ENCODE measurements around the gene TMEM52. TPM values are rescaled to one million over a fixed set of nuclear protein-coding genes. Genes with fewer than 3 reads are reported as not detected.

The TMEM52 gene
- total and polyA plus RNA-seq, 2 experiments from 2014 or later = 0.40 TPM; not detected in 1

DNA sequence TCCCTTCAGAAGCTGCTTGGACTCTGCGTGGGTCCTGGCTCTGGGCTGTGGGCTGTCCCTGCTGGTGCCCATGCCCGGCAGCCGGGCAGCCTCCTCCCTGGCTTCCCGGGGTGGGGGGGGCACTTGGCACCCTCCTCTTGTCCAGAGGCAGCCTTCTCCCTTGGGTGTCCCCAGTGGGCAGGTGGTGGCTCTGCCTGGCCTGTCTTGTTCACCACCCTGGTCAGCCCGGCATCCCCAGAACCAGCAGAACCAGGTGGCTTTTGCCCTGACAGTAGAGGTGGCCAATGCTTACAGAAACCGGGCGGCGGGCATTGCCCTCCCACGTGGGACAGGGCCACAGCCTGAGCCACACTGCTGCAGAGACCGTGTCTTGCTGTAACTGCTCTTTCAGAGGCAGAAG lies 46.5 kb upstream of the TMEM52 start:
- H3K36me3 ChIP-seq (ENCODE audit: low read depth) = no peaks in the 10 kb centered on the region
- H3K27me3 ChIP-seq (replicated peaks; ENCODE audit: insufficient read depth) = peaks cover 34% of the 10 kb centered on the region
- H3F3A ChIP-seq (ENCODE audit: insufficient read depth) = no peaks in the 10 kb centered on the region
- DNase-seq = no peak
- no peaks in the 10 kb centered on the region for H4K20me1 ChIP-seq (ENCODE audit: insufficient read depth)
- no peaks in the 10 kb centered on the region for H3K9me3 ChIP-seq (ENCODE audit: low read depth)
- no peak overlapping the region for H2AFZ ChIP-seq
- H3K27ac ChIP-seq = no peak overlapping the region
- no peak for TF ChIP-seq EZH2 (IDR thresholded peaks at IDR 0.05; ENCODE audit: insufficient read depth, poor library complexity, severe bottlenecking)
- TF ChIP-seq EZH2phosphoT487 (IDR thresholded peaks at IDR 0.05; ENCODE audit: insufficient read depth, low read depth) = no peak
- no peaks in the 10 kb centered on the region for H3K9me2 ChIP-seq (ENCODE audit: insufficient read depth)
- no peak overlapping the region for H3K4me3 ChIP-seq
- H3K9ac ChIP-seq = no peak overlapping the region
- no peak overlapping the region for H3K4me2 ChIP-seq (ENCODE audit: unreplicated experiment)
- no peaks in the 10 kb centered on the region for H3K79me2 ChIP-seq (ENCODE audit: insufficient read depth)
- WGBS, 2 experiments (ENCODE audit: low coverage in 1 of 2, low lambda C conversion rate in 2 of 2, missing lambda C conversion rate in 2 of 2) = 41 to 52% methylated on average over 8 to 10 of the region's 10 CpGs
- in situ Hi-C loops (cut with MboI) = no loop called here
- no peaks in the 10 kb centered on the region for H3K4me1 ChIP-seq (ENCODE audit: insufficient read depth)

DNA sequence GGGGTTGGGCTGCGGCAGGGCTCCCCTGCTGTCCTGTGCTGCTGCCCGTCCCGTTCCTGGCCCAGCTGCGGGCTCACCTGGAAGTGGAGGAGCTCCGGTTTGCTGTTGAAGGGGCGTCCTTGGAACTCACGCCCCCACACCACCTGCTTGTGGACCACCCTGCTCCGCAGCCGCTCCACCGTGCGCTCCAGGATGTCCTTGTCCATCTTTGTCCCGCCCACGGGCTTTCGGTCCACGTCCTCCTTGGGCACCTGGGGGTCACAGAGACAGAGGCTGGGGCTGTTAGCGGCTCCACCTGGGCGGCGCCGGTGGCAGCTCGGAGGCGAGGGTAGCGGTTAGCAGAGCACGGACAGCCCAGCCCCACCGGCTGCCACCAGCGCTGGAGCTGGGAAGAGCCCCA lies 45.7 kb upstream of the TMEM52 start:
- Histone ChIP-seq H3K9me3 (ENCODE audit: low read depth) (no peaks in the 10 kb centered on the region), H3K27ac (no peak overlapping the region), H3K9me2 (ENCODE audit: insufficient read depth) (no peaks in the 10 kb centered on the region), H4K20me1 (ENCODE audit: insufficient read depth) (no peaks in the 10 kb centered on the region), H3K4me1 (ENCODE audit: insufficient read depth) (no peaks in the 10 kb centered on the region), H2AFZ (no peak overlapping the region), H3F3A (ENCODE audit: insufficient read depth) (no peaks in the 10 kb centered on the region), H3K27me3 (replicated peaks; ENCODE audit: insufficient read depth) (peaks cover 35% of the 10 kb centered on the region), H3K79me2 (ENCODE audit: insufficient read depth) (no peaks in the 10 kb centered on the region), H3K4me3 (no peak overlapping the region), H3K9ac (no peak overlapping the region), H3K4me2 (ENCODE audit: unreplicated experiment) (no peak overlapping the region), H3K36me3 (ENCODE audit: low read depth) (no peaks in the 10 kb centered on the region)
- no peak for DNase-seq
- TF ChIP-seq EZH2phosphoT487 (IDR thresholded peaks at IDR 0.05; ENCODE audit: insufficient read depth, low read depth) (no peak), EZH2 (IDR thresholded peaks at IDR 0.05; ENCODE audit: insufficient read depth, poor library complexity, severe bottlenecking) (no peak)
- in situ Hi-C loops (cut with MboI) = no loop called here
- WGBS, 2 experiments (ENCODE audit: low coverage in 1 of 2, low lambda C conversion rate in 2 of 2, missing lambda C conversion rate in 2 of 2) = 79 to 80% methylated on average over 23 to 25 of the region's 25 CpGs

DNA sequence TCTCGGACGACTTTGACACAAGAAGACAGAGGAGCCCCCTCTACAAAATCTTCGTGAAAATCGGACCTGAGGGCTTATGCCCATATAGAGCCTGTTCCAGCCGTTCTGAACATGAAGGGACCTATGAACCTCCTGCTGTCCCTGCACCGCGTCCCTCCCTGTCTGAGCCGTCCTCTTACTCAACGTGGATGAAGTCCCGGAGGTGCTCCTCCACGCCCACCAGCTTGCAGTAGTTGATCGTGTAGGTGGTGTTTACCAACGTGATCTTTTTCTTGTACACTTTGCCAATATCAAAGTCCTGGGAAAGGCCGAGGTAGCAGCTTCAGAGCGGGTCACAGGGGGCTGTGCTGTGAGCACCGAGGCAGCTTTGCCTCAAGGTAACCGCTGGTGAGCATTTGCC lies 44.5 kb upstream of the TMEM52 start:
- H3K9me3 ChIP-seq (ENCODE audit: low read depth) = no peaks in the 10 kb centered on the region
- H3K9me2 ChIP-seq (ENCODE audit: insufficient read depth) = no peaks in the 10 kb centered on the region
- H2AFZ ChIP-seq = no peak overlapping the region
- no peak overlapping the region for H3K9ac ChIP-seq
- H3K4me1 ChIP-seq (ENCODE audit: insufficient read depth) = no peaks in the 10 kb centered on the region
- H4K20me1 ChIP-seq (ENCODE audit: insufficient read depth) = no peaks in the 10 kb centered on the region
- no peak overlapping the region for H3K4me3 ChIP-seq
- no peaks in the 10 kb centered on the region for H3K36me3 ChIP-seq (ENCODE audit: low read depth)
- no peak for DNase-seq
- 70 to 71% methylated on average over 17 of the region's 17 CpGs for WGBS, 2 experiments (ENCODE audit: low coverage in 1 of 2, low lambda C conversion rate in 2 of 2, missing lambda C conversion rate in 2 of 2)
- no peak overlapping the region for H3K27ac ChIP-seq
- H3K79me2 ChIP-seq (ENCODE audit: insufficient read depth) = no peaks in the 10 kb centered on the region
- H3K27me3 ChIP-seq (replicated peaks; ENCODE audit: insufficient read depth) = peaks cover 35% of the 10 kb centered on the region
- no peak for TF ChIP-seq EZH2 (IDR thresholded peaks at IDR 0.05; ENCODE audit: insufficient read depth, poor library complexity, severe bottlenecking)
- no peak for TF ChIP-seq EZH2phosphoT487 (IDR thresholded peaks at IDR 0.05; ENCODE audit: insufficient read depth, low read depth)
- in situ Hi-C loops (cut with MboI) = no loop called here
- no peaks in the 10 kb centered on the region for H3F3A ChIP-seq (ENCODE audit: insufficient read depth)
- no peak overlapping the region for H3K4me2 ChIP-seq (ENCODE audit: unreplicated experiment)

DNA sequence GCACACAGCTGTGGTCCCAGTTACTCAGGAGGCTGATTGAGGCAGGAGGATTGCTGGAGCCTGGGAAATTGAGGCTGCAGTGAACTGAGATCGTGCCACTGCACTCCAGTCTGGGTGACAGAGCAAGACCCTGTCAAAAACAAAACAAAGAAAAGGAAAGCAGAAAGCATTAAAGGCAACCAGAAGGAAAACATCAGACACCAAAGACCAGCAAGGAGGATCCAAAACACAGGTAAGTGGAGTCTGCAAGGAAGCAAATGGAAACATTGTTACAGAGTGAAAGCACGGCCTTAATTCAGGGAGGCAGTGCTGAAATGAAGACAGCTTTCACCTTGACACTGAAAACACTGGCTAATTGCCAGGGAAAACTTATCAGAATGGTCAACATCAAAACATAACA lies 43.7 kb upstream of the TMEM52 start:
- Histone ChIP-seq H2AFZ (no peak overlapping the region), H3K36me3 (ENCODE audit: low read depth) (no peaks in the 10 kb centered on the region), H3K79me2 (ENCODE audit: insufficient read depth) (no peaks in the 10 kb centered on the region), H3K9ac (no peak overlapping the region), H3K9me3 (ENCODE audit: low read depth) (no peaks in the 10 kb centered on the region), H3K9me2 (ENCODE audit: insufficient read depth) (no peaks in the 10 kb centered on the region), H3F3A (ENCODE audit: insufficient read depth) (no peaks in the 10 kb centered on the region), H3K4me3 (no peak overlapping the region), H3K27me3 (replicated peaks; ENCODE audit: insufficient read depth) (peaks cover 35% of the 10 kb centered on the region), H3K27ac (no peak overlapping the region), H3K4me1 (ENCODE audit: insufficient read depth) (no peaks in the 10 kb centered on the region), H4K20me1 (ENCODE audit: insufficient read depth) (no peaks in the 10 kb centered on the region), H3K4me2 (ENCODE audit: unreplicated experiment) (no peak overlapping the region)
- WGBS, 2 experiments (ENCODE audit: low coverage in 1 of 2, low lambda C conversion rate in 2 of 2, missing lambda C conversion rate in 2 of 2) = 23 to 32% methylated on average over 2 of the region's 2 CpGs
- DNase-seq = no peak
- TF ChIP-seq EZH2 (IDR thresholded peaks at IDR 0.05; ENCODE audit: insufficient read depth, poor library complexity, severe bottlenecking) = no peak
- no peak for TF ChIP-seq EZH2phosphoT487 (IDR thresholded peaks at IDR 0.05; ENCODE audit: insufficient read depth, low read depth)
- in situ Hi-C loops (cut with MboI) = no loop called here
